Mammary epithelial cell (primary cell): ENCODE results near the gene PCGF1.

Source experiments
- CTCF ChIP-seq, 2 donors: IDR thresholded peaks in 1 of 2; conservative IDR thresholded peaks in 1 of 2; 2 replicates each; pipeline ENCODE4 v1.5.1; 2011 to 2012; ENCODE audit warnings: inconsistent platforms in 2 of 2, low read length in 2 of 2, mild to moderate bottlenecking in 2 of 2, control low read depth in 1 of 2, low read depth in 1 of 2; ENCODE audit not compliant: insufficient read depth in 1 of 2; ENCODE audit errors: extremely low read depth in 1 of 2
- EZH2 ChIP-seq: IDR thresholded peaks from 2 replicates; pipeline ENCODE4 v1.6.1; 2012; ENCODE audit warnings: low read length, inconsistent platforms, borderline replicate concordance

- TF ChIP-seq CTCF (conservative IDR thresholded peaks at IDR 0.05 in 1 of 2, IDR thresholded peaks at IDR 0.05 in 1 of 2; ENCODE audit: extremely low read depth in 1 of 2, insufficient read depth in 1 of 2, low read depth in 1 of 2, low read length in 2 of 2), result no peak
- TF ChIP-seq EZH2, result no peak
Measured at GRCh38 chr2:74457129-74457548, 50.4 kb downstream of the PCGF1 start.
